GM18951 (cell line): ENCODE results near the gene CDH2.

Source experiments
- POLR2A ChIP-seq: IDR thresholded peaks from 4 replicates; pipeline ENCODE4 v1.6.1; 2011; ENCODE audit warnings: mild to moderate bottlenecking; ENCODE audit not compliant: insufficient read length, insufficient read depth; ENCODE audit errors: extremely low read depth
- in situ Hi-C: fragments of 300-500 bp; cut with MboI; formaldehyde crosslinking; loops from one replicate; pipeline ENCODE4 v1.12.0; 2022; ENCODE audit warnings: low sequenced_read_pairs, mixed read lengths, inconsistent platforms; ENCODE audit not compliant: unreplicated experiment

Gene CDH2

DNA sequence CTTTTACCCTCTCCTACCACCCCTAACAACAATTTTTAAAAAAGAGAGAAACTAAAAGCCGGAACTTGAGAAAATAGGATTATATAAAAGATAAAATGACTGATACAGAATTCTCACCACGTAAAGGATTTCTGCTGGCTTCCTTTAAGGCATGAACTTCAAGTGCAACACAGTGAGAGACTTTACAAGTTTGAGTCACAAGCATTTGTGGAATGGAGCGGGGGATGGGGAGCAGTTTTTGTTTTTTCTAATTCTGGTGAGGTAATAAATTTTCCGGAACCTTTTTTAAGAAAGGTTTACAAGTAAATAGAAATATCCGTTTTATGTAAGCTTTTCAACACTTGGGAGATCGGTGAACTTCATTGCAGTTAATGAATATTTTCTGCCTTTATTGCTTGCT lies 1.8 kb upstream of the CDH2 start:
- TF ChIP-seq POLR2A = no peak
- in situ Hi-C loops = loop anchor here (25.0 kb wide), 1 partner anchor 566 kb away; no protein-coding TSS in a partner anchor

- TF ChIP-seq POLR2A = no peak
- in situ Hi-C loops = loop anchor here (25.0 kb wide), 1 partner anchor 566 kb away; no protein-coding TSS in a partner anchor
These were observed 1.1 kb upstream of the CDH2 start for GRCh38 chr18:28177828-28178635.

GRCh38 chr18:28176698-28176947 lies 307 bp downstream of the CDH2 start:
- no peak for TF ChIP-seq POLR2A
- in situ Hi-C loops = loop anchor here (25.0 kb wide), 1 partner anchor 564 kb away; no protein-coding TSS in a partner anchor

DNA sequence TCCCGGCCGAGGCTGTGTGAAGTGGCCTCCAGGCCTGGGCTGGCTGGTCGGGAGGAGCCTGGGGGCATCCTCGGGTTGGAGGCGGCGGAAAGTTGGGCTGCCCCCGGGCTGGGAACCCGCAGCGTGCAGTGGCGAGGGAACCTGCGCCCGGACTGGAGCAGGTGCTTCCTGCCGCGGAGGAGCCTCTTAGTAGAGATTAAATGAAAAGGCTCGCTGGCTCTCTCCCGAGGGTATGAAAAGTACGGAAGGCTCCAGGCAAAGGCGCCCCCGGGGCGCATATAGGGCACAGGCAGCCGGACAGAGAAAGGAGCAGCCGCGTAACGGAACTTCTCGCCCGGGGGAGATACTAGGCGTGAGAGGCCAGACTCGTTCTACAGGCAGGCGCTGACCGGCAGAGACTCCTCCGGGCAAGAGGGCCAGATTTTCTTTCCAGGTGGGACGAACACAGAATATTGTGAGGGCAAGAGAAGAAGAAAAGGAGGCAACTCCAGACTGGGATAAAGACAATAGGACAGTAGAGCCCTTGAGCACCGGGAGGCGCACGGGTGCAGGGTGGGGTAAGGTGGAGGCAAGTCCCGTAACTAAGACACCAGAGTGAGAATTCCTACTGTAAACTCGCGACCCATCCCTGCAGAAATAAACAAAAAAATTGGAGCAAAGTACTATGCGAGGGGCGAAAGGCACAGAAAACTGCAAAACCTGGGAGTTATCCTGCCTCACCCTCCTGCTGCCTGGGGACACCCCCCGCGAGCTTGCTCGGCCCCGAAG lies 816 bp downstream of the CDH2 start:
- in situ Hi-C loops = loop anchor here (25.0 kb wide), 1 partner anchor 564 kb away; no protein-coding TSS in a partner anchor
- TF ChIP-seq POLR2A = no peak

DNA sequence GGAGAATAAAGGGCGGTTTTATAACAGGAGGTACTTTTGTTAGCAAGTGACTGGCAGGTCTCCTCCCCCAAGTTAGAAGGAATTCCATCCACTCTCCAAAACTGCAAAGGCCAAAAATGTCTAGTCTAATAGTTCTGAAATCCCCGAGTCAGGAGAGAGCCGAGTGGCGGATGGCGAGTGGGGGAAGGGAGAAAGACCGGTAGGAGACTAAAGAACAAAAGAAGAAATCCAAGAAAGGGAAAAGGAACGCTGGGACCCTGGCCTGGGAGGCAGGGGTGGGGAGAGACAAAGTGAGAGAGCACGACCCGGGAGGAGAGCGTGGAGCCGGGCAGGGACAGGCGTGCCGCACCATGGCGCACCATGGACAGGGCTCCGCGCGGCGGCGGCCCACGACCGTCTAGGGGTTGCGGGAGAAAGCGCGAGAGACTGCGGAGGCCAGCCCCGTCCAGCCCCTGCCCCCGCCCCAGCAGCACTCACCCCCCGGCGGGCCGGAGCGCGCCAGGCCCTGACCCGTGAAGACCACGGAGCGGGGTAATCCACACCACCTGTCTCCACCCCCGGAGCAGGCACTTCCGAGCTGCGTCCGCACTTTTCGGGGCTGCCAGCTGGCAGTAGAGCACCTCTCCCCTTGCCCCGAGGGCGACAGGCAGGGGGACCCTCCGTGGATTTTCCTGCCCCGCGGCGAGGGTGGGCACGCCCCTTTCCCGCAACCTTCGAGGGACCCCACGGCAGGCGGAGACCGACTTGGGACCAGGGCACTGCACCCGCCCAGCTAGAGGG lies 1.6 kb downstream of the CDH2 start:
- no peak for TF ChIP-seq POLR2A

DNA sequence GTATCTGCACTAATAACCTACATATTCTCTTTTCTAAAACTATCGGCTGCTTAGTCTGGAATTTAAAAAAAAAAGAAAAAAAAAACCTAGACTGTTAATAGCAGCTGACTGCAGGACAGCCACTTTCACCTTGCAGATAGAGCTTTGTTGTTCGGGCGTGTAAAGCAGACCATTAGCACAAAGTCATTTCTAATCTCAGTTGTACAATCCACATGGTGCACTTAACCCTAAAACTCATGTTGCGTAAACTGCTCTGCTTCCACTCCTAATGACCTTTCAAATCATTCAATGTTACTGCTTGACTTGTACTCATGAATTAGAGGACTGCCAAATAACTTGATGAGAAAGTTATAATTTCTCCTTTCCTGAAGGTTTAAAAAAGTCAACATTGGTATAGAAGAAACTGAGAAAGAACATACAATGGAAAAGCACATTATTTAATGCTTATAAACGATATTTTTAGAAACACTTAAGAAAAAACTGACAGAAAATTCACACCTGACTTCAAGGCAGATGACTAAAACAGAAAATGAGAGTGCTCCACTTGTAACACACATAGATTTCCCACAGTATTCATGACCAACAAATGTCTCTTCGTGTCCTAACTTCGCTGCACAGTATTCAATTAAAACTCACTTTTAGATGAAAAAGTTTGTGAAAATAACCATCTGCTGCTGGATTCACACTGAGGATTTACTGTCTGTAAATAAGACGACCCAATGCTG lies 2.6 kb downstream of the CDH2 start:
- in situ Hi-C loops = no loop called here
- no peak for TF ChIP-seq POLR2A

More for the DNA sequence above, 1.6 kb downstream of the CDH2 start:
- in situ Hi-C loops = loop anchor here (25.0 kb wide), 1 partner anchor 563 kb away; no protein-coding TSS in a partner anchor

- TF ChIP-seq POLR2A = no peak
- in situ Hi-C loops = no loop called here
These were observed 5.1 kb downstream of the CDH2 start for GRCh38 chr18:28171837-28172236.

DNA sequence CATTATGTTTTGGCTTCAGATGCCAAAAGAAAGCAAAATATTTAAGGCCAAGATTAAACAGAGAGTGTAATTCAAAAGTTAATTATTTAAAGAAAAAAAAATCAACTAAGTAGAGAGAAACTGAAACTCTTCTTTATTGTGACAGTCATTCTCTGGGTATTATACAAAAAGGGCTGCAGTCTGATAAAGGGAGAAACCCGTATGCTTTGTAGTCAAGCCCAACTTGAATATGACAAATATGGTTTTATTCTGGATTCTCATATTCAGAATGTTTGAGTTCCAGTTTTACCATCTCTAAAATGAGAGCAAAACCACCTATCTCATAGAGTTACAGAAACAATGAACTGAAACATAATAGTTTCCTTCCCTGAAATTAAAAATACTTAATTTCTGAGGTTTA lies 8.2 kb downstream of the CDH2 start:
- no peak for TF ChIP-seq POLR2A
- in situ Hi-C loops = no loop called here

GRCh38 chr18:28167835-28168349 lies 9.0 kb downstream of the CDH2 start:
- in situ Hi-C loops = no loop called here
- no peak for TF ChIP-seq POLR2A

- no peak for TF ChIP-seq POLR2A
- in situ Hi-C loops = no loop called here
These were observed 12.0 kb downstream of the CDH2 start for GRCh38 chr18:28164771-28165483.

DNA sequence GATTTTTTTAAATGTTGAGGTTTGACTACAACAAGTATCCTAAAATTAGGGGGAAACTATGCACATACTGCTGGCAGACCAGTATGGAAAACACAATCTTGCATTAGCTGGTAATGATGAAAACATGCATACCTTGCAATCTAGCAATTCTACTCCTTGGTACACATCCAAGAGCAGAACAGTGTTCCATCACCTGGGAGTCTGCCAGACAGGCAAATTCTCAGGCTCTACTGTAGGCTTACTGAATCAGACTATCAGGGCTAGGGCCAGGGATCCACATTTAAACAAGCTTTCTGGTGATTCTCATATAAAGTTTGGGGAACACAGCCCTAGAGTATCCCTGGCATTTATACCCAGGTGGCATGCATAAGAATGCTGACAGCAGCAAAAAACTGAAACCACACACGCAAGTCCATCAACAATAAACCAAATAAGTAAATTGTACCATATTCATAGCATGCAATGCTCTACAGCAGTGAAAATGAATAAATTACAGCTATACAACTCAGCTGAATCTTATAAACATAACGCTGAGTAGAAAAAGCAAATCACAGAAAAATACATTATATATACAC lies 13.6 kb downstream of the CDH2 start:
- in situ Hi-C loops = no loop called here

More for the DNA sequence above, 13.6 kb downstream of the CDH2 start:
- no peak for TF ChIP-seq POLR2A
